B cell (primary cell): Measurements from ENCODE around the gene HLA-F. TPM values are rescaled to one million over a fixed set of nuclear protein-coding genes. Genes with fewer than 3 reads are reported as not detected.

ENCODE experiments used
- ATAC-seq: fragments of 200-7000 bp; cut with Tn5 transposase; one replicate; pipeline ENCODE4 v1.10.0; 2021; ENCODE audit warnings: low read depth, mild to moderate bottlenecking, moderate number of reproducible peaks, moderate library complexity
- CTCF ChIA-PET: fragments of 350-600 bp; sonication (Branson Sonifier 250); formaldehyde crosslinking; loops from one replicate; lab custom pipeline; 2021; ENCODE audit warnings: antibody characterized with exemption, inconsistent platforms; lab: Charles Lee
- POLR2A ChIA-PET: fragments of 350-600 bp; sonication (Branson Sonifier 250); formaldehyde crosslinking; loops from one replicate; lab custom pipeline; 2021; ENCODE audit warnings: antibody characterized with exemption; lab: Charles Lee
- DNase-seq: peaks from one replicate; pipeline ENCODE4 v3.0.0; 2013
- H2AFZ ChIP-seq: 2 replicates; pipeline ENCODE4 v1.6.1; 2012; ENCODE audit warnings: mild to moderate bottlenecking, low read depth, low read length; ENCODE audit not compliant: insufficient read depth, poor library complexity, severe bottlenecking
- H3K27ac ChIP-seq, 2 donors: 1 replicate in 1 of 2; 2 replicates in 1 of 2; pipeline ENCODE4 v1.5.1; 2012 to 2013; ENCODE audit warnings: low read length in 2 of 2, mild to moderate bottlenecking in 2 of 2, moderate library complexity in 1 of 2
- H3K27me3 ChIP-seq, 4 experiments: fragments of 200-600 bp in 1 of 4; sonication (generic) in 1 of 4; replicated peaks in 1 of 4; 1 replicate in 2 of 4; 2 replicates in 2 of 4; pipeline versions ENCODE4 v1.6.1 to v1.7.0; 2013 to 2016; ENCODE audit warnings: low read length in 3 of 4, mild to moderate bottlenecking in 2 of 4, mixed read lengths in 1 of 4, moderate library complexity in 1 of 4; ENCODE audit not compliant: insufficient read depth in 4 of 4, control insufficient read depth in 3 of 4; ENCODE audit errors: control extremely low read depth in 1 of 4
- H3K36me3 ChIP-seq, 2 experiments: replicated peaks in 1 of 2; 1 replicate in 1 of 2; 2 replicates in 1 of 2; pipeline versions ENCODE4 v1.6.1 to v1.7.1; 2013; ENCODE audit warnings: low read length in 1 of 2; ENCODE audit not compliant: insufficient read depth in 2 of 2, control insufficient read depth in 1 of 2; ENCODE audit errors: control extremely low read depth in 1 of 2, extremely low read depth in 1 of 2
- H3K4me1 ChIP-seq, 2 donors: fragments of 200-600 bp in 1 of 2; sonication (generic) in 1 of 2; 1 replicate in 1 of 2; 2 replicates in 1 of 2; pipeline versions ENCODE4 v1.5.1 to v1.6.1; 2013 to 2017; ENCODE audit warnings: low read length in 2 of 2; ENCODE audit not compliant: control insufficient read depth in 2 of 2, insufficient read depth in 2 of 2
- H3K4me2 ChIP-seq: replicated peaks from 2 replicates; pipeline ENCODE3; 2012; ENCODE audit warnings: mild to moderate bottlenecking, low read depth, low read length; ENCODE audit not compliant: poor library complexity, severe bottlenecking
- H3K4me3 ChIP-seq, 5 experiments: fragments of 200-600 bp in 1 of 5; sonication (generic) in 1 of 5; 1 replicate in 3 of 5; 2 replicates in 2 of 5; pipeline versions ENCODE4 v1.5.1 to v1.7.0; 2011 to 2016; ENCODE audit warnings: low read length in 4 of 5, mild to moderate bottlenecking in 4 of 5, low read depth in 2 of 5, control low read depth in 1 of 5, moderate library complexity in 1 of 5; ENCODE audit not compliant: insufficient read depth in 1 of 5; ENCODE audit errors: control extremely low read depth in 1 of 5, extremely low read depth in 1 of 5
- H3K79me2 ChIP-seq: fragments of 200-600 bp; sonication (generic); one replicate; pipeline ENCODE4 v1.6.0; 2016; ENCODE audit warnings: low read length; ENCODE audit not compliant: control insufficient read depth, insufficient read depth
- H3K9ac ChIP-seq: fragments of 200-600 bp; sonication (generic); 2 replicates; pipeline ENCODE4 v1.6.1; 2017; ENCODE audit warnings: mild to moderate bottlenecking, low read length, moderate library complexity
- H3K9me3 ChIP-seq, 3 donors: one replicate each; pipeline versions ENCODE4 v1.6.1 to v1.7.1; 2013; ENCODE audit warnings: low read length in 2 of 3; ENCODE audit not compliant: control insufficient read depth in 2 of 3, insufficient read depth in 1 of 3; ENCODE audit errors: control extremely low read depth in 1 of 3
- H4K20me1 ChIP-seq: 2 replicates; pipeline ENCODE4 v1.6.0; 2012; ENCODE audit warnings: mild to moderate bottlenecking, low read length; ENCODE audit not compliant: insufficient read depth, control insufficient read depth, poor library complexity, severe bottlenecking
- H3K27ac Mint-ChIP-seq: one replicate; pipeline ENCODE4 v1.8.0; 2021; ENCODE audit warnings: mixed read lengths
- H3K27me3 Mint-ChIP-seq: one replicate; pipeline ENCODE4 v1.8.0; 2021; ENCODE audit warnings: mixed read lengths
- H3K4me1 Mint-ChIP-seq: one replicate; pipeline ENCODE4 v1.8.0; 2021; ENCODE audit warnings: mixed read lengths
- H3K4me3 Mint-ChIP-seq: one replicate; pipeline ENCODE4 v1.8.0; 2021; ENCODE audit warnings: mixed read lengths
- H3K9me3 Mint-ChIP-seq: one replicate; pipeline ENCODE4 v1.8.0; 2022; ENCODE audit warnings: mixed read lengths; ENCODE audit not compliant: insufficient read depth
- EZH2 ChIP-seq: IDR thresholded peaks from 2 replicates; pipeline ENCODE4 v1.6.1; 2012; ENCODE audit warnings: borderline replicate concordance, low read depth, mild to moderate bottlenecking, moderate library complexity, low read length; ENCODE audit not compliant: insufficient read depth, poor library complexity, severe bottlenecking
- WGBS: methylation state at CpG from one replicate; pipeline ENCODE4 v1.1.5; 2013; ENCODE audit warnings: missing lambda C conversion rate; ENCODE audit not compliant: insufficient coverage; 5-methylcytosine and 5-hydroxymethylcytosine counted together
- intact Hi-C: fragments of 100-400 bp; cut with micrococcal nuclease; formaldehyde crosslinking; loops from one replicate; pipeline ENCODE4 v1.10.0; 2022
- polyA plus RNA-seq: library from polyadenylated mRNA; depleted of rRNA; stranded (reverse); fragments of >200 nt; gene quantifications from 2 replicates; pipeline ENCODE4 v1.2.3, GENCODE V29; 2012
- total RNA-seq, 2 donors: library from RNA; stranded (reverse); fragments of 120-200 nt in 1 of 2; gene quantifications; 1 replicate in 1 of 2; 2 replicates in 1 of 2; pipeline versions ENCODE4 v1.2.3 to v1.2.4, GENCODE V29; 2013 to 2022
- TF ChIP-seq, protein P1 (sequence below): fragments of 200-600 bp; IDR thresholded peaks from one replicate; pipeline ENCODE4 v1.8.0; 2022; ENCODE audit warnings: antibody characterized with exemption, mild to moderate bottlenecking

Gene HLA-F
- total and polyA plus RNA-seq, 2 donors (not counting 1 experiment from before 2014, with no cell fraction given): 895 to 1,409 TPM

DNA sequence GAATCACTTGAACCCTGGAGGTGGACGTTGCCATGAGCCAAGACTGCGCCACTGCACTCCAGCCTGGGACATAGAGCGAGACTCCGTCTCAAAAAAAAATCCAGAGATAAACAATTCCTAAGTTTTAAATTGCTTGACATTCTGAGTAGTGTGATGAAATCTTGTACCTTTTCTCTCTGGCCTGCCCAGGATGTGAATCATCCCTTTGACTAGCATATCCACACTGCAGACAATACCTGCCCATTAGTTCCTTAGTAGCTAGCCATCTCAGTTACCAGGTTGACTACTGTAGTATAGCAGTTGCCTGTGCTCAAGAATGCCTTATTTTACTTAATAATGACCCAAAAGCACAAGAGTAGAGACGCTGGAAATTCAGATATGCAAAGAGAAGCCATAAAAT, 45.1 kb upstream of the HLA-F start:
- H3K9me3 ChIP-seq: peaks cover 0 to 11% (median 0%) of the 10 kb centered on the region in 3 donors
- no peak overlapping the region for H3K27ac ChIP-seq
- peaks cover 4% of the 10 kb centered on the region for H3K27me3 Mint-ChIP-seq
- intact Hi-C loops: no loop called here
- ChIA-PET POLR2A (no interaction called here), CTCF (interaction anchor here (2.0 to 2.2 kb wide), 2 partner anchors 24 to 28 kb away, joined by 5 to 9 read pairs; no protein-coding TSS in a partner anchor)
- no peak overlapping the region for H2AFZ ChIP-seq
- peaks cover 18% of the 10 kb centered on the region for H3K4me1 Mint-ChIP-seq
- TF ChIP-seq, protein P1, sequence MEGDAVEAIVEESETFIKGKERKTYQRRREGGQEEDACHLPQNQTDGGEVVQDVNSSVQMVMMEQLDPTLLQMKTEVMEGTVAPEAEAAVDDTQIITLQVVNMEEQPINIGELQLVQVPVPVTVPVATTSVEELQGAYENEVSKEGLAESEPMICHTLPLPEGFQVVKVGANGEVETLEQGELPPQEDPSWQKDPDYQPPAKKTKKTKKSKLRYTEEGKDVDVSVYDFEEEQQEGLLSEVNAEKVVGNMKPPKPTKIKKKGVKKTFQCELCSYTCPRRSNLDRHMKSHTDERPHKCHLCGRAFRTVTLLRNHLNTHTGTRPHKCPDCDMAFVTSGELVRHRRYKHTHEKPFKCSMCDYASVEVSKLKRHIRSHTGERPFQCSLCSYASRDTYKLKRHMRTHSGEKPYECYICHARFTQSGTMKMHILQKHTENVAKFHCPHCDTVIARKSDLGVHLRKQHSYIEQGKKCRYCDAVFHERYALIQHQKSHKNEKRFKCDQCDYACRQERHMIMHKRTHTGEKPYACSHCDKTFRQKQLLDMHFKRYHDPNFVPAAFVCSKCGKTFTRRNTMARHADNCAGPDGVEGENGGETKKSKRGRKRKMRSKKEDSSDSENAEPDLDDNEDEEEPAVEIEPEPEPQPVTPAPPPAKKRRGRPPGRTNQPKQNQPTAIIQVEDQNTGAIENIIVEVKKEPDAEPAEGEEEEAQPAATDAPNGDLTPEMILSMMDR: no peak
- no peak for TF ChIP-seq EZH2
- no peak for ATAC-seq
- H3K79me2 ChIP-seq: no peaks in the 10 kb centered on the region
- no peaks in the 10 kb centered on the region for H4K20me1 ChIP-seq
- no peak overlapping the region for H3K4me3 ChIP-seq
- no peak for DNase-seq
- no peaks in the 10 kb centered on the region for H3K9me3 Mint-ChIP-seq
- H3K4me3 Mint-ChIP-seq: no peak overlapping the region
- no peak overlapping the region for H3K27ac Mint-ChIP-seq
- H3K4me1 ChIP-seq: no peaks in the 10 kb centered on the region
- no peak overlapping the region for H3K9ac ChIP-seq
- H3K27me3 ChIP-seq: peaks cover 0 to 3% (median 0%) of the 10 kb centered on the region in 4 experiments
- 86% methylated on average over 1 of the region's 5 CpGs for WGBS
- no peak overlapping the region for H3K4me2 ChIP-seq
- H3K36me3 ChIP-seq: no peaks in the 10 kb centered on the region

DNA sequence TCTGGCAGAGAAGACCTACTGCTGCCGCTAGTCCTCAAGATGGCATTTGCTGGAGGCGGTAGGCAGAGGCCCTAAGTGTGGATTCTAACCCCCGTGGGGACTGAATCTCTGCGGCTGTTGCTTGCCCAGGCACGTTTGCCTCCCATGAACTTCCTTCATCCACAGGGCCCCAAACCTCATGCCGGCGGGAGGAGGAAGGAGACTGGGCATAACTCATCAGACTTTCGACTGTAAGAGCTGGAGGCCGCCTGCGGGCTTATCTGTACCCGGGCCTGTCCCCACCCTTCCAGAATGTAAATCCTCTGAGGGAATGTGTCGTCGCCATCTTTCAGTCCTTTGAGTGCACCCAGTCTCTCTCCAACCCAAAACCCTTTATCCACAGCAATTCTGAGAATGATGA, 43.3 kb upstream of the HLA-F start:
- no peak overlapping the region for H3K27ac Mint-ChIP-seq
- peaks cover 0 to 11% (median 0%) of the 10 kb centered on the region in 3 donors for H3K9me3 ChIP-seq
- H3K9me3 Mint-ChIP-seq: no peaks in the 10 kb centered on the region
- no peak overlapping the region for H3K4me2 ChIP-seq
- no peaks in the 10 kb centered on the region for H3K36me3 ChIP-seq
- no peak overlapping the region for H3K4me3 ChIP-seq
- ChIA-PET CTCF (interaction anchor here (1.0 kb wide), 1 partner anchor 26 kb away, joined by 3 read pairs; no protein-coding TSS in a partner anchor), POLR2A (no interaction called here)
- peaks cover 18% of the 10 kb centered on the region for H3K4me1 Mint-ChIP-seq
- TF ChIP-seq EZH2: no peak
- TF ChIP-seq, protein P1: no peak
- no peaks in the 10 kb centered on the region for H3K4me1 ChIP-seq
- H3K9ac ChIP-seq: no peak overlapping the region
- no peak overlapping the region for H3K27ac ChIP-seq
- peaks cover 4% of the 10 kb centered on the region for H3K27me3 Mint-ChIP-seq
- ATAC-seq (no peak), DNase-seq (no peak)
- H3K79me2 ChIP-seq: no peaks in the 10 kb centered on the region
- H2AFZ ChIP-seq: peak overlapping the region; percentile 46
- H4K20me1 ChIP-seq: no peaks in the 10 kb centered on the region
- intact Hi-C loops: no loop called here
- H3K4me3 Mint-ChIP-seq: peak overlapping the region; percentile 89
- 64% methylated on average over 12 of the region's 13 CpGs for WGBS
- peaks cover 0 to 3% (median 0%) of the 10 kb centered on the region in 4 experiments for H3K27me3 ChIP-seq
